CD4-positive, CD25-positive, alpha-beta regulatory T cell (primary cell): ENCODE measurements around the gene GDF11. TPM values are rescaled to one million over a fixed set of nuclear protein-coding genes. Genes with fewer than 3 reads are reported as not detected.

Experiments
- ATAC-seq, 2 donors: fragments of 150-1000 bp; cut with Tn5 transposase; one replicate each; pipeline ENCODE4 v1.10.0; 2021; ENCODE audit warnings: low read depth in 2 of 2, moderate number of reproducible peaks in 2 of 2, moderate library complexity in 1 of 2
- DNase-seq, 3 donors: peaks; one replicate each; pipeline versions ENCODE4 v3.0.0 to v3.0.0-alpha.2; 2012 to 2022; ENCODE audit warnings: mixed read lengths in 1 of 3
- H3K27ac ChIP-seq: one replicate; pipeline ENCODE4 v1.7.0; 2013; ENCODE audit warnings: mild to moderate bottlenecking, low read length; ENCODE audit not compliant: insufficient read depth, poor library complexity, severe bottlenecking
- H3K27me3 ChIP-seq: one replicate; pipeline ENCODE4 v1.7.0; 2013; ENCODE audit warnings: low read length; ENCODE audit not compliant: control insufficient read depth, insufficient read depth
- H3K36me3 ChIP-seq: one replicate; pipeline ENCODE4 v1.7.0; 2013; ENCODE audit warnings: mild to moderate bottlenecking, low read length, moderate library complexity; ENCODE audit not compliant: control insufficient read depth, insufficient read depth
- H3K4me1 ChIP-seq: 2 replicates; pipeline ENCODE4 v1.7.0; 2013; ENCODE audit warnings: mild to moderate bottlenecking, low read length; ENCODE audit not compliant: insufficient read depth, control insufficient read depth, poor library complexity, severe bottlenecking
- H3K4me3 ChIP-seq: one replicate; pipeline ENCODE4 v1.7.0; 2013; ENCODE audit warnings: low read depth, mild to moderate bottlenecking, low read length, moderate library complexity
- H3K9me3 ChIP-seq, 2 experiments: 1 replicate in 1 of 2; 2 replicates in 1 of 2; pipeline ENCODE4 v1.7.0; 2013; ENCODE audit warnings: low read length in 2 of 2, mild to moderate bottlenecking in 1 of 2, moderate library complexity in 1 of 2; ENCODE audit not compliant: control insufficient read depth in 2 of 2
- H3K27ac Mint-ChIP-seq, 3 donors: one replicate each; pipeline ENCODE4 v1.8.0; 2020 to 2022; ENCODE audit warnings: mild to moderate bottlenecking in 3 of 3, mixed read lengths in 3 of 3, moderate library complexity in 2 of 3
- H3K27me3 Mint-ChIP-seq: one replicate; pipeline ENCODE4 v1.8.0; 2022; ENCODE audit warnings: mild to moderate bottlenecking, mixed read lengths
- H3K36me3 Mint-ChIP-seq: one replicate; pipeline ENCODE4 v1.8.0; 2020; ENCODE audit warnings: mixed read lengths
- H3K4me1 Mint-ChIP-seq, 4 donors: one replicate each; pipeline ENCODE4 v1.8.0; 2020 to 2022; ENCODE audit warnings: mixed read lengths in 4 of 4, mild to moderate bottlenecking in 1 of 4
- H3K4me3 Mint-ChIP-seq, 4 donors: one replicate each; pipeline ENCODE4 v1.8.0; 2020 to 2022; ENCODE audit warnings: mild to moderate bottlenecking in 4 of 4, mixed read lengths in 4 of 4, moderate library complexity in 3 of 4
- H3K9me3 Mint-ChIP-seq, 7 donors: one replicate each; pipeline ENCODE4 v1.8.0; 2020 to 2022; ENCODE audit warnings: mixed read lengths in 7 of 7, mild to moderate bottlenecking in 3 of 7, moderate library complexity in 2 of 7
- polyA plus RNA-seq, 4 donors: library from polyadenylated mRNA; unstranded; fragments of 300-500 nt; fragmentation: Illumina TruSeq; gene quantifications; one replicate each; pipeline ENCODE4 v1.2.3, GENCODE V29; 2021
- total RNA-seq: library from RNA; stranded (reverse); gene quantifications from one replicate; pipeline ENCODE4 v1.2.3, GENCODE V29; 2022

Gene GDF11
- total and polyA plus RNA-seq, 5 donors from 2014 or later = 0.56 to 7.4 (median 0.75) TPM

GRCh38 chr12:55767156-55767555, 24.2 kb downstream of the GDF11 start:
- Mint-ChIP-seq H3K36me3 (peaks cover 23% of the 10 kb centered on the region), H3K4me3 (no peak overlapping the region), H3K27ac (peak overlapping the region in 1 of 3 donors; percentile 58), H3K27me3 (no peaks in the 10 kb centered on the region), H3K4me1 (peaks cover 8 to 12% (median 11%) of the 10 kb centered on the region in 4 donors), H3K9me3 (peaks cover 0 to 2% (median 0%) of the 10 kb centered on the region in 7 donors)
- Histone ChIP-seq H3K27me3 (no peaks in the 10 kb centered on the region), H3K9me3 (no peaks in the 10 kb centered on the region), H3K36me3 (peaks cover 37% of the 10 kb centered on the region), H3K27ac (no peak overlapping the region), H3K4me3 (no peak overlapping the region), H3K4me1 (no peaks in the 10 kb centered on the region)
- DNase-seq (no peak), ATAC-seq (no peak)

- Histone ChIP-seq H3K27ac (no peak overlapping the region), H3K4me3 (no peak overlapping the region), H3K9me3 (no peaks in the 10 kb centered on the region), H3K4me1 (no peaks in the 10 kb centered on the region), H3K27me3 (no peaks in the 10 kb centered on the region), H3K36me3 (peaks cover 41% of the 10 kb centered on the region)
- H3K4me3 Mint-ChIP-seq = no peak overlapping the region
- H3K4me1 Mint-ChIP-seq = peaks cover 14 to 18% (median 14%) of the 10 kb centered on the region in 4 donors
- DNase-seq (no peak), ATAC-seq (no peak)
- no peaks in the 10 kb centered on the region for H3K27me3 Mint-ChIP-seq
- H3K9me3 Mint-ChIP-seq = peaks cover 0 to 2% (median 0%) of the 10 kb centered on the region in 7 donors
- peak overlapping the region; percentile 16 to 42 (median 40) for H3K27ac Mint-ChIP-seq
- H3K36me3 Mint-ChIP-seq = peaks cover 20% of the 10 kb centered on the region
Observed at GRCh38 chr12:55771736-55772135, 28.8 kb downstream of the GDF11 start.

- Mint-ChIP-seq H3K36me3 (peaks cover 23% of the 10 kb centered on the region), H3K9me3 (peaks cover 0 to 1% (median 0%) of the 10 kb centered on the region in 7 donors), H3K4me3 (no peak overlapping the region), H3K4me1 (peaks cover 5 to 21% (median 11%) of the 10 kb centered on the region in 4 donors), H3K27ac (peak overlapping the region in 1 of 3 donors; percentile 31), H3K27me3 (no peaks in the 10 kb centered on the region)
- Histone ChIP-seq H3K4me3 (no peak overlapping the region), H3K36me3 (peaks cover 49% of the 10 kb centered on the region), H3K4me1 (no peaks in the 10 kb centered on the region), H3K27me3 (no peaks in the 10 kb centered on the region), H3K9me3 (no peaks in the 10 kb centered on the region), H3K27ac (no peak overlapping the region)
- no peak for DNase-seq
- no peak for ATAC-seq
Observed at GRCh38 chr12:55777856-55778255, 34.9 kb downstream of the GDF11 start.

- H3K9me3 Mint-ChIP-seq = peaks cover 0 to 1% (median 0%) of the 10 kb centered on the region in 7 donors
- Histone ChIP-seq H3K4me1 (no peaks in the 10 kb centered on the region), H3K4me3 (no peak overlapping the region), H3K27ac (no peak overlapping the region), H3K9me3 (no peaks in the 10 kb centered on the region), H3K27me3 (no peaks in the 10 kb centered on the region), H3K36me3 (peaks cover 77% of the 10 kb centered on the region)
- no peak overlapping the region for H3K27ac Mint-ChIP-seq
- no peaks in the 10 kb centered on the region for H3K27me3 Mint-ChIP-seq
- DNase-seq (no peak), ATAC-seq (no peak)
- peaks cover 2 to 13% (median 9%) of the 10 kb centered on the region in 4 donors for H3K4me1 Mint-ChIP-seq
- H3K4me3 Mint-ChIP-seq = no peak overlapping the region
- peaks cover 34% of the 10 kb centered on the region for H3K36me3 Mint-ChIP-seq
Observed at GRCh38 chr12:55780685-55781084, 37.8 kb downstream of the GDF11 start.

GRCh38 chr12:55788546-55788945, 45.6 kb downstream of the GDF11 start:
- ATAC-seq (no peak), DNase-seq (no peak)
- Mint-ChIP-seq H3K4me1 (peaks cover 4 to 8% (median 5%) of the 10 kb centered on the region in 4 donors), H3K27me3 (no peaks in the 10 kb centered on the region), H3K36me3 (peaks cover 41% of the 10 kb centered on the region), H3K4me3 (no peak overlapping the region), H3K27ac (peak overlapping the region in 1 of 3 donors; percentile 39), H3K9me3 (no peaks in the 10 kb centered on the region)
- Histone ChIP-seq H3K4me1 (no peaks in the 10 kb centered on the region), H3K4me3 (no peak overlapping the region), H3K27me3 (no peaks in the 10 kb centered on the region), H3K27ac (no peak overlapping the region), H3K36me3 (peaks cover 76% of the 10 kb centered on the region), H3K9me3 (no peaks in the 10 kb centered on the region)

GRCh38 chr12:55789171-55789570, 46.2 kb downstream of the GDF11 start:
- no peak overlapping the region for H3K4me3 ChIP-seq
- H3K27me3 ChIP-seq = no peaks in the 10 kb centered on the region
- DNase-seq (no peak), ATAC-seq (no peak)
- Mint-ChIP-seq H3K4me3 (no peak overlapping the region), H3K36me3 (peaks cover 40% of the 10 kb centered on the region), H3K27me3 (no peaks in the 10 kb centered on the region), H3K27ac (peak overlapping the region in 1 of 3 donors; percentile 39), H3K9me3 (no peaks in the 10 kb centered on the region), H3K4me1 (peaks cover 5 to 9% (median 5%) of the 10 kb centered on the region in 4 donors)
- peaks cover 76% of the 10 kb centered on the region for H3K36me3 ChIP-seq
- H3K9me3 ChIP-seq = no peaks in the 10 kb centered on the region
- H3K27ac ChIP-seq = no peak overlapping the region
- H3K4me1 ChIP-seq = no peaks in the 10 kb centered on the region

GRCh38 chr12:55789893-55790292, 47.0 kb downstream of the GDF11 start:
- Histone ChIP-seq H3K27me3 (no peaks in the 10 kb centered on the region), H3K36me3 (peaks cover 76% of the 10 kb centered on the region), H3K27ac (no peak overlapping the region), H3K4me1 (no peaks in the 10 kb centered on the region), H3K4me3 (no peak overlapping the region), H3K9me3 (no peaks in the 10 kb centered on the region)
- no peaks in the 10 kb centered on the region for H3K27me3 Mint-ChIP-seq
- H3K4me1 Mint-ChIP-seq = peaks cover 5 to 15% (median 9%) of the 10 kb centered on the region in 4 donors
- no peak overlapping the region for H3K4me3 Mint-ChIP-seq
- H3K9me3 Mint-ChIP-seq = no peaks in the 10 kb centered on the region
- H3K27ac Mint-ChIP-seq = no peak overlapping the region
- ATAC-seq (no peak), DNase-seq (no peak)
- peaks cover 44% of the 10 kb centered on the region for H3K36me3 Mint-ChIP-seq

GRCh38 chr12:55795950-55796349, 53.0 kb downstream of the GDF11 start:
- no peaks in the 10 kb centered on the region for H3K9me3 ChIP-seq
- H3K27me3 ChIP-seq = no peaks in the 10 kb centered on the region
- no peaks in the 10 kb centered on the region for H3K27me3 Mint-ChIP-seq
- H3K9me3 Mint-ChIP-seq = no peaks in the 10 kb centered on the region
- no peak overlapping the region for H3K27ac ChIP-seq
- no peaks in the 10 kb centered on the region for H3K4me1 ChIP-seq
- peaks cover 79% of the 10 kb centered on the region for H3K36me3 ChIP-seq
- no peak overlapping the region for H3K4me3 ChIP-seq
- no peak for ATAC-seq
- no peak overlapping the region for H3K27ac Mint-ChIP-seq
- no peak overlapping the region for H3K4me3 Mint-ChIP-seq
- DNase-seq = no peak
- H3K36me3 Mint-ChIP-seq = peaks cover 37% of the 10 kb centered on the region
- H3K4me1 Mint-ChIP-seq = peaks cover 0 to 17% (median 7%) of the 10 kb centered on the region in 4 donors
